NCI-H226 (cell line): Measurements from ENCODE around the gene KHNYN.
"Not testable (repeated sequence)": the region's sequence is repeated elsewhere in the genome, so short reads cannot be mapped to it uniquely, and the experiment has no call there.

Source experiments
- DNase-seq: peaks from one replicate; pipeline ENCODE4 v3.0.0-alpha.2; 2015

KHNYN gene

DNA sequence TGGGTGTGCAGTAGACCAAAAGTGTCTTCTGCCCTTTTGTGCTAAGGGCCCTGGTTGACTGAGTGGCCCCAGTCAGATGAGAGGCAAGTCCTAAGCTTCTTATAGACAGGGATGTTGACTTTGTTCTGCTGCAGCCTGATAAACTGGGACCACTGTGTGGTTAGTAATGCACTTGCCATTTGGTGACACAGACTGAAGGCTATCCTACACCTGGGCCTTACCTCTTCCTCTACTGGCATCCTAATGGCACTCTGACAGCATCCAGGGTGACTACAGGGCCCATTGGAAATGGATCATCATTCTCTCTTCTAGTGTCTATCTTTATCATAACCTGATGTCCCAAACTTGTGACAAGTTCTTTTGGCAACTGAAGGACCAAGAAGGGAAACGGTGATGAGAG, 9.5 kb downstream of the KHNYN start:
- no peak for DNase-seq

DNA sequence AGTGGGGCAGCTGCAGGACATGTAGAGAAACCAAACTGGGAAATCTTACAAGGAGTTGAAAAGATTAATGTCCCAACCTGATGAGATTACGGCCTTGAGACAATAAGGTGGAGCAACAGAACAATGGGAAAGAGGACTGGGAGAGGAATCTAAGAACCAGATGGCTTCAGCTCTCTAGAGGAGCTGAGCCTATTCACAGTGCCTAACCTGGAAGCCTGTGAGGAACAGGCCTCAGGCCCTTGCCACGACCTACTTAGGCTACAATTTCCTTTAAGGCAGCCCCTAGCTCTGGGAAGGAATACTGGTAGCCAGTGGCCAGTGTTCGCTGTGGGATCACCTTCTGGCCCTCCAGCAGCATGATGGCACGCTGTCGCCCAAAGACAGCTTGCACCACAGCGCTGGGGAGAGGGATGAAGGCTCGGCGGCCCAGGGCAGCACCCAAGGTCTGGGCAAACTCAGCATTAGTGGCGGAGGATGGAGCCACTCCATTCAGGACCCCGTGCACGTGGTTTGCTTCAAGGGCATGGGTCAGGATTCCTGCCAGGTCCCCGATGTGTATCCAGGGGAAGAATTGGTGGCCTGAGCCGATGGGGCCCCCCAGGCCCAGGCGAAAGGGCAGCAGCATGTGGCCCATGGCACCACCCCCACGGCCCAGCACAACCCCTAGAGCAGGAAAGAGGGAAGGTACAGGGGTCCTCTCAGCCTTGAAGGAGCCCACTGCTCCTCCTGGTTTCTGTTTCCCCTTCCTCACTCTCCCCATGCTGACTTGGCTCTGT, 10.3 kb downstream of the KHNYN start:
- no peak for DNase-seq

DNA sequence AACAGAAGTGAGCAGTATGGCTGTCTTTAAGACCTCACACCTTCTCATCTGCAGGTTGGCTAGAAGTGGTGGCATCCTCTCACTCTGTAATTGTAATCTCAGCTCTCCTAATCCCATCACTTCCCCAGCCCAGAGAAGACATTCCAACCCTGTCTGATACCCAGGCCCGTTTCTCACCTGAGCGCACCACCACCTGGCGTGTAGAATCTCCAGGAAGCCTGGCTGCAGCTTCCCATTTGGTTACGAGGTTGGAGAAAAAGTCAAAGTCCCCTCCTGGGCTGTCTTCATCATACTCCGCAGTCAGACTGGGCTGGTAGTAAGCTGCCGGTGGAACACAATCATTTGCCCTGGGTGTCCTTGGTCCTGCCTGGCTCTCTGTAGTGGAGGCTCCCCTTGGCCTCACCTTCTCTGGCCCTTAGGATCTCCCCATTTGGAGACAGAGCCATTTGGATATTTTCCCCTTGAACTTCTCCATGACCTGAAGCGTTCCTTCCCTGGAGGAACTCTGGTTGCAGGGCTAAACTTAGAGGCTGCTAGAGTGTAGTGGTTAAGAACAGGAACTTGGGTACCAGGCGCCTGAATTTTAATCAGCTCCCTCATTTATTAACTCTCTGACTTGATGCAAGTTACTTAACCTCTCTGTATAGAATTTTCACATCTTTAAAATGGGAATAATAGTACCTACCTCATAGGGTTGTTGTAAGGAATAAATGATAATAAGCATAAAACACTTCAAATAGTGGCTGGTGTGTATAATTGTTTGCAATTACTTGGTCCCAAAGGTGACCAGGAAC, 11.0 kb downstream of the KHNYN start:
- no peak for DNase-seq

DNA sequence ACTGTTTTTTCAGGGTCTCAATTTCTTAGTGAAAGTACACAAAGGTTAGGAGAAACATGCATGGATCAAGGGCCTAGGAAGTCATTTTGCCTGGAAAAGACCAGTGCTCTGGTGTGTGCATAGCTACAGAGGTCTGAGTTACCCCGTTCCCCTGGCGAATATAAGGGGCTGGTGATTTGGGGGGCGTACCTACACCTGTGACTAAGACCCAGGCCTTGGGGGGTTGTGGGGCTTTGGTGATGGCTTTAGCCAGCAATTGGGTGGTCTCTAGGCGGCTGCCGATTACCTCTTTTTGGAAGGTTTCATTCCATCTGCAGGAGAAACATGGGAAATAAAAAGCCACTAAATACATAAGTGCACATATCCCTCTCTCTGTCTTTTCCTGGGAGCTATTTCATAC, 11.7 kb downstream of the KHNYN start:
- no peak for DNase-seq

DNA sequence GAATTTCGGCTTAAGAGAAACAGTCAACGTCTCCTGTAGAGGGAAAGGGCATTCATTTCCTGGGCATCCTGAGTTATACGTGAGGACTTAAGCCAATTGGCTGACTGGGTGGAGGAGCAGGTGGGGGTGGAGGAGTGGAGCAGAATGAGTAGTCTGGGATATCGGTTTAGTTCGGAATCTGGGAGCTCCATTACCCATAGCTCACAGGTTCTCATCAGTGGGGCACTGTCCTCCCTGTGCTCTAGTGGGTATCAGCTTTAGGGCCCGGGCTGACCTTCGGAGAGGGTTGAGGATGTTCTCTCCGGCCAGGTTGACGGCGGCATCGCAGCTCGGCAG, 12.1 kb downstream of the KHNYN start:
- no peak for DNase-seq

DNA sequence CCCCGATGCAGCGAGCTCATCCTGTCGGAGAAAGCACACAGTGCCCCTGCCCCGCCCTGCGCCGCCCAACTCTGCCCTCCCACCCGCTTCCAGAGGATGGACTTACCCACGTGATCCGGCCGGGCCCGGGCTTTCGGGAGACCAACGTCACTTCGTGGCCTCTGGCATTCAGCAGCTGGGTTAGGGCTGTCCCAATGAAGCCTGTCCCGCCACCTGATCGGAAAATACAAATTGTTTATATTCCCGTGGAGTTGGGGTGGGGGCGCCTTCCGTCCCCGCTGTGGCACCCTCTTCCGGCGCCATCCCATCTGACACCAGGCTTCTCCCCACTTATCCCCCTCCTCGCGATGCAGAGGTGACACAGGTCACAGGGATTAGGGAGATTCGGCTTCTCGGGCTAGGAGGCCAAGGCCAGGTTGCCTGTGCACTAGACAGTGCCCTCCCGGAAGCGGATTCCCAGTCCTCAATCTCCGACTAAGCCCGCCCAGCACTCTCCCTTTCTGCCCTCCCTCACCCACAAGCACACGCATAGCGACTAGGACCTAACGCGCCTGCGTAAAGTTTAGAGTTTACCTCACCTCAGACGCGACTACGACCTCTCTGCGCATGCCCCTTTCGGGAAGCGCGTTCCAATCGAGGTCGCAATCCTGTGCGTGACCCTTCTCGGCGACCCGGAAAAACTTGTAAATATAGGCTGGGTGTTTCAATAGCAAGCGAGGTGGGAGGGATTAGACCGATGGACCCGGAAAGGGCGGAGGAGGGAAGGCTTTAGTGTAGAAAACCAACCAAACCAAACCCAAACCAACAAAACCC, 12.7 kb downstream of the KHNYN start, which contains the start of gene SDR39U1:
Gene SDR39U1, minus strand, starts transcription at position 537 of the 813 bp plus-strand sequence. Its CDS starts 7 bp downstream, at position 530.
- DNase-seq, result peak; percentile 98

DNA sequence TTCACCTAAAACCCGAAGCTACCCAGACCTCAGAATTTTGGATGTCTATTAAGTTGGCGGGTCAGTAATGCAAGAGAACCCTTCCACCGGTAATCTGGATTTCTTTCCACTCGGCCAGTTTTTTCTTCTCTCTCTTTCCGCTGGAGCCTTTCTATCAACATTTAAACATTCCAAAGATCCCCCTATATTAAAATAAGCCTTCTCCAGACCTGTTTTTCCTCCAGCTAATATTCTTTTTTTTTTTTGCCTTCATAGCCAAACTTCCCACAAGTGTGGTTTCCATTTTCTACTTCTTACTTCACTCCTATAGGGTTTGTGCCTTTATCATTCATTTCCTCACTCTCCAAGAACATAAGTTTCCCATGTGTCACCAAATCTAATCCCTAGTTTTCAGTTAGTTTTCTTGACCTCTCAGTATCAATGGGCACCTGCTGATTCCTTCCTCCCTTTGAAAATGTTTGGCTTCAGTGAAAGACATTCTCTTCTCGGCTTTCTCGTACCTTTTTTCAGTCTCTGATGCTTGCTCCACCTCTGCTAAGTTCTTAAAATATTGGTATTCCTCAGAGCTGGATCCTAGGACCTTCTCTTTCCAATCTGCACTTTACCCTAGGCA, 13.4 kb downstream of the KHNYN start:
- no peak for DNase-seq

DNA sequence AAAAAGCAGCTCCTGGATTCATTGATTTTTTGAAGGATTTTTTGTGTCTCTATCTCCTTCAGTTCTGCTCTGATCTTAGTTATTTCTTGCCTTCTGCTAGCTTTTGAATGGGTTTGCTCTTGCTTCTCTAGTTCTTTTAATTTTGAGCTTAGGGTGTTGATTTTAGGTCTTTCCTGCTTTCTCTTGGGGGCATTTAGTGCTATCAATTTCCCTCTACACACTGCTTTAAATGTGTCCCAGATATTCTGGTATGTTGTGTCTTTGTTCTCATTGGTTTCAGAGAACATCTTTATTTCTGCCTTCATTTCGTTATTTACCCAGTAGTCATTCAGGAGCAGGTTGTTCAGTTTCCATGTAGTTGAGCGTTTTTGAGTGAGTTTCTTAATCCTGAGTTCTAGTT, 21.1 kb downstream of the KHNYN start:
- DNase-seq, result not testable (repeated sequence)

DNA sequence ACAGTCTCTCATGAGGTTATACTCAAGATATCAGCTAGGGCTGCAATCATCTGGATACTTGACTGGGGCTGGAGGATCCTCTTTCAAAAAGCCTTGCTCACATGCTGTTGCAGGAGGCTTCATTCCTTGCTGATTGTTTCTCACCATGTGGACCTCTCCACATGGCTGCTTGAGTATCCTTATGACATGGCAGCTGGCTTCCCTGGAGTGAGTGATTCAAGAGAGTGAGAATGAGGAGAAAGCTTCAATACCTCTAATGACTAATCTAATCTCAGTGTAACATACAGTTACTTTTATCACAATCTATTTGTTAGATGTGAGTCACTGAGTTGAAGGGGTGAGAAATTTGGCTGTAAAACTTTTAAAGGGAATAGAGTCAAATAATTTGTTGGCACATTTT, 27.2 kb downstream of the KHNYN start:
- no peak for DNase-seq

DNA sequence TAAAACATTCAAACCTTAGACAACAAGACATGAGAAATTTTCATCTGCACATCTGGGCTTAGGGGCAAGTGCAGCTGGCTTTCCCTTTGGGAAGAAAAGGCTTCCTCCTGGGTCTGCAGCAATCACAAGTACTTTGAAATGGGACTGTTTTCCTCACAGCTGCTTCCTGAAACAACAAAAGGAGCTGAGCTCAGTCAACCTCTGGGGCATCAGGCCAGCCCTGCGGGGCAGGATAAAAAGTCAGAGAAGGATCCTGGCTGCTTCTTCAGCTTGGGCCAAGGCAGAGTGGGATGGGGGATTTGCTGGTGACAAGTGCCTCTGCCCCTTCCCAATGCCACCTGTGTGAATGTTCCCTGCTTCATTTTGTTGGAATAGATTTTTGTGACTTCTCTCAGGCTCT, 29.0 kb downstream of the KHNYN start:
- DNase-seq, result no peak

DNA sequence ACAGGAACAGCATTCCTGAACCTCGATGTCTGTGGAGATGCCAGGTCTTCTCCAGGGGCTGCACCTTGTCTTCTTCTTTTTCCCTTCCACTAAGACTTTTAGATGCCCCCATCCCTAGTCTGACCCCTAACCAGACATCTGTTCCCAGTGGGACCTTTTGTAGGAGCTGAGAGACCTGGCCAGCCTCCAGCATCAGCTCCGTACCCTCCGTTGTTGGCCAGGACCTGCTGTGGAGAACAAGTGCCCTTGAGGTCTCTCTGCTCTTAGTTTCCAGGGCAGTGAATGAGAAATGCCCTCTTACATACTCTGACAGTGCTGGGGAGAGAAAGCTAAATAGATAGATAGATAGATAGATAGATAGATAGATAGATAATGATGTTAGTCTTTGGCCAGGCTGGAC, 29.6 kb downstream of the KHNYN start:
- DNase-seq, result no peak

DNA sequence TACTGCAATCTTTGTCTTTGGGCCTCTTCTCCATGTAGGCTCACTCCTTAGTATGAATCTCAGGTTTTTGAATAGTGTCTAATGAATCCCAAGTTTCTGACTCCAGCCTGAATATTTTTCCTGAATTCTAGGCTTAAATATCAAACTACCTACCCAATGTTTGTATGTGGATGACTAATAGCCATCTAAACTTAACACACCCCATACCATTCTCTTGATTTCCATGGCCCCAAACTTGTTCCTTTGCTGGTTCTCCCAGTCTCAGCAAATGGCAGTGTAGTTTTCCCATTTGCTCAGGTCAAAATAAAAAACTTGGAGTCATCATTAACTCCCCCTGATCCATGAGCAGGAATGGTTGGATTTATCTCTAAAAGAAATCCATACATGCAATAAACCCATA, 31.6 kb downstream of the KHNYN start:
- DNase-seq, result no peak

DNA sequence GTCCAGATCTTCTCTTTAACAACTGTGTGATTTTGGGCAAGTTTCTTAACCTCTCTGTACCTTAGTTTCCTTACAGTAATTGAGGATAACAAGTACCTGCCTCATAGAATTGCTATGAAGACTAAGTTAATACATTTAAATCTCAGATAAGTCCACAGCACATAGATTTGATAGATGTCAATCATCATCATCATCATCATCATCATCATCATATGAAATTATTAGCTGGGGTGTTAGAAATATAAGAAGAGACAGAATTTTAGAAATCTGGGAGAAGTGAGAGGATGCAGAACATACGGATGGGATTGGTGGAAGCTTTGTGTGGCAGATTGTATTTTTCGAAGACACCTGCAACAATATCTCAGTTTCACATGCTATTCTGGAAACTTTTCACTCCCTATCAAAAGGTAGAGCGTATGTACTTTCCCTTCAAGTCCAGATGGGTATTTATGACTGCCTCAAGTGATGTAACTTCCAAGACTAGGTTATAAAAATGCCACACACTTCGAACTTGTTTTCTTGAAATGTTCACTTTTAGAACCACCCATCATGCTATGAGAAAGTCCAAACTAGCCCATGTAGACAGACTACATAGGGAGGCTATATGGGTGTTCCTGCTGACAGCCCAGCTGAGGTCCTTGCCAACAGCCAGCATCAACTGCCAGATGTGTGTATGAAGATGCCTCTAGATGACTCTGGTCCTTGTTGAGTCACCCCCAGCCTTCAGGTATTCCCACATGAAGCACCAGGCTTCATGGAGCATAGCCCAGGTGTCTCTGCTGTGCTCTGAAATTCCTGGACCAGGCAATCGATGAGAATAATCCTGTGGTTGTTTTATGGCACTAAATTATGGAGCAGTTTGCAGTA, 33.5 kb downstream of the KHNYN start:
- DNase-seq, result no peak

DNA sequence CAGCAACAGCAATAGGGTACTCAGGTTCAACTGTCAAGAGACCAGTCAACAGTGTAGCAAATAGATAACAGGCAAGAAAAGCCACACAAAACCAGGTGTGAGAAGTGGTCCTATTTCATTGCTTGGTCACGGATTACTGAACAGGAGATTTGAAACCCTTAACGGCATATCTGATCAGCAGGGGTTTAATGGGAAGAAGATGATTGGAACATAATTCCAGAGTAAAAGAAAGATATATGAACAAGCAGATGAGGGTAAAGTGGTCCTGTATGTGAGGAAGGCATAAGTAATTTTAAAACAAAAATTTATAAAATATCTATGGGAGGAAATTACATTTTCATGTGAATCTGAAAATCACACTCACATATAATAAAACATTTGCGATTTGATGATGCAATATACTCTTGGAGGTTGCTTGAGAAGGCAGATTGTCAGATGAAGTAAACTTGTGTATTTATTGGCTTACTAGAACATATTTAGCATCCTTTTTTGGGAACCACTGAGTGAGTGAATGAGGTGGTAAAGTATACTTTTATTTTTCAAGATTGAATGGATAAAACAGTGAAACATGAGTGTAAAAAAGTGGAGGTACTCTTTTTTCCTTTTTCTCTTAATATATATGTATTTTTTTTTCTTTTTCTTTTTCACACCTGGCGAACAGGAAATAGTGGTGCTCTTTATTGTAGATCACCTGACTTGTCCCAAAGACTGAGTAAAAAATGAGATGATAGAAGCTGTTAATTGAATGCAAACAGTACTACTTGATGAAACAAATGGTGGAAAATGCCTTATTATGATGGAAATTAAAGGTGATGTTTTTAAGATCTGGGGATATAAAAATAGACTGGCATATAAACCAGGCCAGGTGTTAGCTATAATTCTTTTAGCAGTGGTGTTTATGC, 34.4 kb downstream of the KHNYN start:
- no peak for DNase-seq

DNA sequence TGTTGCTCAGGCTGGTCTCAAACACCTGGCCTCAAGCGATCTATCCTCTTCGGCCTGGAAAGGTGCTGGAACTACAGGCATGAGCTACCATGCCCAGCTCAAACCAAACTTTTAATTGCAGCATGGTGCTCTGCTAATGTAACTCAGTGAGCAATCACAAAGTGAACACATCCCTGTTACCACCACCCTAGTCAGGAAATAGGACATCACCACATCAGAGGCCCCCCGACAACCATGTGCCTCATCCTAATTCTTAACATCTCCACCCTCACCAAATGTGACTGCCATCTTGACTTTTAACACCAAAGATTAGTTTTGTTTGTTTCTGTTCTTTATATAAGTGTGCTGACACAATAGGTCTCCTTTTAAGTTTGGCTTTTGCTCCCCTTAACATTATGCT, 35.6 kb downstream of the KHNYN start:
- DNase-seq, result no peak

DNA sequence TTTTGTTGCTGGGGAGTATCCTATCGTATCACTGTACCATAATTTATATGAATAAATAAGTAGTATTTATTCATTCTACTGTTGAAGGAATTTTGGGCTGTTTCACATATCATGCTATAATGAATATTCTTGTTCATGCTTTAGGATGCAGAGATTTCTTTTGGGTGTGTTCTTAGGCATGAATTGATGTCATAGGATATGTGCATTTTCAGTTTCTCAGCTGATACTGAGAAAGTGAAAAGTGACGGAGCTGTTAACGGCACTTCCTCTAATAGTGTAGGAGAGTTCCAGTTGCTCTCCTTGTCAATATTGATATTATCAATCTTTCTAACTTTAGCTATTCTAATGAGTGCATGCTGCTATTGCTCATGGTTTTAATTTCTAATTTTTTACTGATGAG, 36.1 kb downstream of the KHNYN start:
- no peak for DNase-seq

DNA sequence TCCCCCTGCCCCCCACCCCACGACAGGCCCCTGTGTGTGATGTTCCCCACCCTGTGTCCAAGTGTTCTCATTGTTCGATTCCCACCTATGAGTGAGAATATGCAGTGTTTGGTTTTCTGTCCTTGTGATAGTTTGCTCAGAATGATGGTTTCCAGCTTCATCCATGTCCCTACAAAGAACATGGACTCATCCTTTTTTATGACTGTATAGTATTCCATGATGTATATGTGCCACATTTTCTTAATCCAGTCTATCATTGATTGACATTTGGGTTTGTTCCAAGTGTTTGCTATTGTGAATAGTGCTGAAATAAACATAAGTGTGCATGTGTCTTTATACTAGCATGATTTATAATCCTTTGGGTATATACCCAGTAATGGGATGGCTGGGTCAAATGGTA, 40.7 kb downstream of the KHNYN start:
- DNase-seq, result not testable (repeated sequence)

DNA sequence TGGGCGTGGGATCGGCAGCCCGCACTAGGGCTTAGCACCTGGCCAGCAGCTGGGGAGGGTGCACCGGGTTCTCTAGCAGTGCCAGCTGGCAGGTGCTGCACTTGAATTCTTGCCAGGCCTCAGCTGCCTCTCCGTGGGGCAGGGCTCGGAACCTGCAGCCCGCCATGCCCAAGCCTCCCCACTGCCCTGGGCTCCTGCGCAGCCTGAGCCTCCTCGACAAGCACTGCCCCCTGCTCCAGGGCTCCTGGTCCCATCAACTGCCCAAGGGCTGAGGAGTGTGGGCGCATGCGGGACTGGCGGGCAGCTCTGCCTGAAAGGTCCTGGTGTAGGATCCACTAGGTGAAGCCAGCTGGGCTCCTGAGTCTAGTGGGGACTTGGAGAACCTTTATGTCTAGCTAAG, 43.5 kb downstream of the KHNYN start:
- DNase-seq, result no peak

DNA sequence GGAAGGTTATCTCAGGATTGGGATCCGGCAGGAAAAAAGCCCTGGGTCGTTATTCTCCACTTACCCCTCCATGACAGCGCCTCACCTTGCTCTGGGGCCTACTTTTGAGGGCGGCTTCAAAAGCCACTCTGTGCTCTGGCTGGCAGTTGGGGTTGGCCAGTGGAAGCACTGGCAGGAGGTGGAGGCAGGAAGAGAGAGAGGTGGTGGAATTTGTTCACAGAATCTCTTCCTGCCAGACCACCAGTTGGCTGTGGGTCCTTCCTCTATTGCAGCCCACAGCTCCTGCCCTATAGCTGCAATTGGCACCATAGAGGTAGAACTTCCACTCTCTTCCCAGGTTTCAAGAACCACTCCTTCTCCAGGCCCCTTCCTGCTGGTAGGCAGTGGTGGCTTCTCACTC, 45.5 kb downstream of the KHNYN start:
- DNase-seq, result no peak

DNA sequence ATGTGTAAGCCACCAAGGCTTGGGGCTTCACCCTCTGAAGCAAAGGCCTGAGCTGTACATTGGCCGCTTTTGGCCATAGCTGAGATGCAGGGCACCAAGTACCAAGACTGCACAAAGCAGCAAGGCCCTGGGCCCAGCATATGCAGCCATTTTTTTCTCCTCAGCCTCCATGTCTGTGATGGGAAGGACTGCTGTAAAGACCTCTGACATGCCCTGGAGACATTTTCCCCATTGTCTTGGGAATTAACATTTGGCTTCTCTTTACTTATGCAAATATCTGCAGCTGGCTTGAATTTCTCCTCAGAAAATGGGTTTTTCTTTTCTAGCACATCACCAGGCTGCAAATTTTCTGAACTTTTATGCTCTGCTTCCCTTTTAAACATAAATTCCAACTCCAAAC, 50.2 kb downstream of the KHNYN start:
- not testable (repeated sequence) for DNase-seq
